ENCODE results near the gene PDE4D. TPM values are rescaled to one million over a fixed set of nuclear protein-coding genes. Genes with fewer than 3 reads are reported as not detected.
A peak's percentile ranks its signal among the peaks of the same experiment; 100 is the strongest.

Gene PDE4D
- total RNA-seq, 6 experiments from 2014 or later: 1.6 to 10.3 (median 5.6) TPM

DNA sequence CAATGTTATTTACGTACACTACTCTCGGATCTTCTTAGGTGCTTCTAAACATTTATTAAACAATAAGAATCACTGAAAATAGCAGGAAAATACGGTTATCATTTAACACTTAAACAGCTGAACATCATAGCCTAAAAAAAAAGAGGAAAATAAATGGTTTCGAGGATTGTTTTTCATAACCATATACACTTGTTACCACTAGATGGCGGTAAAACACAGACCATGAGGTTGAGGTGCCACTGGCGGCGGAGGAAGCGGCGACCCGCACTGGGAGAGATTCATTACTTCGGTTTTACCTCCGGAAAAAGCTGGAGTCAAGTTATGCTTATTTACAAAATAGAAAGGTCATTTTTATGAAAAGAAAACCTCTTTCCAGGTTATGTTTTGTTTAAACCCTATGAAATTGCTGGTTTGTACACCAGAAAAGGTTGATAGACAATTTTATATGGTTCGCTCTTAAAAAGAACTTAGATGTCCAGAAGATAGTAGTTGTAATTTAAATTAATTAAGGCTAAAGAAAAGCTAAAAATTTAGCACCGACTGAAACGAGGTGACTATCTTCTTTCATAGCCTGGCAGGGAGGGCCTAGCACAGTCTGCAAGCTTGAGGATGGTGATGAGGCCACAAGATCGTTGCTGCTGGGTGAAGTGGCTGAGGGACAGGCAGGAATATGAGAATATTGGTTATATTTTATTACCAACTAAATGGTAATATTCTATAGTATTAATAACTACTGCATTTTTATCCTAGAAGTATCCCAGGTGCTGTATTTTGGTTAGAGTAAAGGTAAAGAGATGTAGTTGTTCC lies 704.9 kb downstream of the PDE4D start:
- DNase-seq (peak; percentile 64 to 74 (median 72)), ATAC-seq (peak; percentile 88 to 98 (median 96))
- no peaks in the 10 kb centered on the region for H3K4me1 ChIP-seq
- peak overlapping the region in 1 of 3 donors; percentile 28 for H3K4me3 ChIP-seq
- no peak overlapping the region for H3K27ac ChIP-seq
- no peaks in the 10 kb centered on the region for H3K9me3 ChIP-seq
- intact Hi-C loops (cut with DNase I): loop anchor here in 1 of 2 donors (10.0 kb wide), 1 partner anchor 186 kb away; no protein-coding TSS in a partner anchor
- H3K36me3 ChIP-seq: no peaks in the 10 kb centered on the region
- TF ChIP-seq CTCF (IDR thresholded peaks at IDR 0.05) (peak; percentile 71 to 83 (median 75)), POLR2A (IDR thresholded peaks at IDR 0.05) (no peak)
- 13% methylated on average over 16 of the region's 16 CpGs for WGBS (ENCODE audit: insufficient coverage, low coverage, low lambda C conversion rate, missing lambda C conversion rate)
- H3K27me3 ChIP-seq: no peaks in the 10 kb centered on the region

DNA sequence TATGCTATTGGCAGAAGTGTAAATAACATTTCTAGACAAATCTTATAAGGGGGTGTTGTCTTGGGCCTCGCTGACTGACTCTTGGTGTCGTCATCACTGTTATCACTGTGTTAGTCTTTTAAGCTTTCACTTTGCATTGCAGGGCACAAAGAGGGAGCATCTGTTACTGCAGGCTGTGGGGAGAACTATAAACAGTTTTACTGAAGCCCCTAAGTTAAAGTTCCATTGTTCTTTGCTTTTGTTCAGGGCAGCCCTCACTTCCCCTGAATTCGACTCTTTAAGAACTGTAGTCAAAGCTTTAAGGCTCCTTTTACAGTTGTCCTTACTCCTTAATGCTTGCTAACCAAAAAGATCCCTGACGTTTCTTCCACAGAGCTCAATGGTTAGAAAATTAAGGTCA lies 705.7 kb downstream of the PDE4D start:
- H3K4me1 ChIP-seq: no peaks in the 10 kb centered on the region
- no peaks in the 10 kb centered on the region for H3K27me3 ChIP-seq
- no peak for DNase-seq
- ATAC-seq: no peak
- H3K27ac ChIP-seq: no peak overlapping the region
- TF ChIP-seq CTCF (IDR thresholded peaks at IDR 0.05) (no peak), POLR2A (IDR thresholded peaks at IDR 0.05) (no peak)
- intact Hi-C loops (cut with DNase I): loop anchor here in 1 of 2 donors (10.0 kb wide), 1 partner anchor 187 kb away; no protein-coding TSS in a partner anchor
- 20% methylated on average over 4 of the region's 4 CpGs for WGBS (ENCODE audit: insufficient coverage, low coverage, low lambda C conversion rate, missing lambda C conversion rate)
- H3K4me3 ChIP-seq: no peak overlapping the region
- H3K9me3 ChIP-seq: no peaks in the 10 kb centered on the region
- H3K36me3 ChIP-seq: no peaks in the 10 kb centered on the region

GRCh38 chr5:59186623-59187022 lies 706.9 kb downstream of the PDE4D start:
- no peaks in the 10 kb centered on the region for H3K4me1 ChIP-seq
- H3K36me3 ChIP-seq: no peaks in the 10 kb centered on the region
- H3K9me3 ChIP-seq: no peaks in the 10 kb centered on the region
- H3K27me3 ChIP-seq: no peaks in the 10 kb centered on the region
- H3K27ac ChIP-seq: no peak overlapping the region
- no peak for TF ChIP-seq POLR2A (IDR thresholded peaks at IDR 0.05)
- no peak for TF ChIP-seq CTCF (IDR thresholded peaks at IDR 0.05)
- no peak for ATAC-seq
- H3K4me3 ChIP-seq: no peak overlapping the region
- DNase-seq: no peak
- 63% methylated on average over 8 of the region's 8 CpGs for WGBS (ENCODE audit: insufficient coverage, low coverage, low lambda C conversion rate, missing lambda C conversion rate)
- intact Hi-C loops (cut with DNase I): loop anchor here in 1 of 2 donors (10.0 kb wide), 1 partner anchor 188 kb away; no protein-coding TSS in a partner anchor

DNA sequence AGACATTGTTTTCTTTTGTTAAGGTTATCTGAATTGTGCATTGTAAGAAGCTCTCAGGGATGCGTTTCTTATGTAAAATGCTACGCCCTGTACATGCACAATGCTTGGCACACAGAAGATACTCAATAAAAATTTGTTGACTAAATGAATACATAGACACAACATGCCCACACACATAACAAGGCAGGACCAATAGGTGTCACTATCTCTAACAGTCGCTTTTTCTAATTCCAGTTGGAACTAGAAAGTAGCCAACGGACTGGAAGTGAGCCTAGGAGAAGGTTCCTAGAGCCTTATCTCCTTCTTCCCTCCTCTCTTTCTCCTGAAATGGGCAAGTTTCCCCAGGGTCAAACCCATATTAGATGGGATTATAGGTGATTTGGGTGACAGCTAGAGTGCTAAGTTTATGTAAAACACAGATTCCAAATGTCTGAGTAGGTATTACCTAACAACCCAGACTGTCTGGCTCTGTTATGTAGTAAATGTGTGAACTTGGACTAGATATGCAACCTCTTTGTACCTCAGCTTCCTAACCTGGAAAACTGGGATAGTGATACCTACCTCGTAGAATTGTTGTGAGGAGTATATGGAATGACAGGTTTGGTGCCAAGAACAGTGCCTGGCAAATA lies 707.7 kb downstream of the PDE4D start:
- H3K27ac ChIP-seq: no peak overlapping the region
- no peaks in the 10 kb centered on the region for H3K36me3 ChIP-seq
- no peak for DNase-seq
- no peaks in the 10 kb centered on the region for H3K27me3 ChIP-seq
- intact Hi-C loops (cut with DNase I): loop anchor here in 1 of 2 donors (10.0 kb wide), 1 partner anchor 189 kb away; no protein-coding TSS in a partner anchor
- no peaks in the 10 kb centered on the region for H3K9me3 ChIP-seq
- no peak for ATAC-seq
- 75% methylated on average over 5 of the region's 5 CpGs for WGBS (ENCODE audit: insufficient coverage, low coverage, low lambda C conversion rate, missing lambda C conversion rate)
- no peaks in the 10 kb centered on the region for H3K4me1 ChIP-seq
- no peak overlapping the region for H3K4me3 ChIP-seq
- TF ChIP-seq CTCF (IDR thresholded peaks at IDR 0.05) (no peak), POLR2A (IDR thresholded peaks at IDR 0.05) (no peak)

Measured in right lobe of liver (tissue), 6 donors.